IMR-90 (cell line): ENCODE measurements around the gene PEX11A. TPM values are rescaled to one million over a fixed set of nuclear protein-coding genes. Genes with fewer than 3 reads are reported as not detected.

Experiments used
- ATAC-seq: fragments of 200-7000 bp; cut with Tn5 transposase; 2 replicates; pipeline ENCODE4 v1.9.1; 2020; ENCODE audit warnings: low read depth, mild to moderate bottlenecking, moderate library complexity
- BruUV-seq: library from RNA; stranded (reverse); fragments of 400-500 nt; replicated peaks from 2 replicates; lab custom pipeline; 2021; lab: Mats Ljungman, UMichigan
- CTCF ChIA-PET: fragments of 300-600 bp; formaldehyde crosslinking; extraction: SDS; loops from one replicate; lab custom pipeline; 2021; ENCODE audit warnings: antibody characterized with exemption; lab: Yijun Ruan, JAX
- POLR2A ChIA-PET: fragments of 300-600 bp; sonication (Branson Sonifier 250); formaldehyde crosslinking; loops from one replicate; lab custom pipeline; 2022; ENCODE audit warnings: antibody characterized with exemption; ENCODE audit not compliant: unreplicated experiment; lab: Charles Lee
- DNase-seq: peaks from one replicate; pipeline ENCODE4 v3.0.0; 2013
- H2AFZ ChIP-seq: replicated peaks from 2 replicates; pipeline ENCODE3; 2013; ENCODE audit warnings: low read length, mild to moderate bottlenecking; ENCODE audit not compliant: poor library complexity
- H2AK5ac ChIP-seq: 2 replicates; pipeline ENCODE4 v1.6.1; 2013; ENCODE audit warnings: low read depth, low read length, inconsistent platforms
- H2AK9ac ChIP-seq: replicated peaks from 2 replicates; pipeline ENCODE3; 2013; ENCODE audit warnings: mild to moderate bottlenecking, low read depth, low read length, moderate library complexity; ENCODE audit not compliant: poor library complexity
- H2BK120ac ChIP-seq: 2 replicates; pipeline ENCODE4 v1.6.1; 2013; ENCODE audit warnings: low read depth, low read length, inconsistent platforms
- H2BK15ac ChIP-seq: 3 replicates; pipeline ENCODE4 v1.6.1; 2013; ENCODE audit warnings: low read depth, low read length, inconsistent platforms
- H2BK20ac ChIP-seq: 2 replicates; pipeline ENCODE4 v1.6.1; 2013; ENCODE audit warnings: low read depth, mild to moderate bottlenecking, inconsistent platforms, low read length, moderate library complexity
- H2BK5ac ChIP-seq: 2 replicates; pipeline ENCODE4 v1.6.1; 2013; ENCODE audit warnings: mild to moderate bottlenecking, low read depth, low read length, inconsistent platforms; ENCODE audit not compliant: poor library complexity, severe bottlenecking
- H3K14ac ChIP-seq: replicated peaks from 2 replicates; pipeline ENCODE4 v1.6.1; 2013; ENCODE audit warnings: low read depth, low read length, inconsistent platforms
- H3K18ac ChIP-seq: 2 replicates; pipeline ENCODE4 v1.6.1; 2013; ENCODE audit warnings: low read depth, low read length, control low read depth
- H3K23ac ChIP-seq: 2 replicates; pipeline ENCODE4 v1.6.1; 2013; ENCODE audit warnings: low read depth, low read length, inconsistent platforms
- H3K27ac ChIP-seq: 2 replicates; pipeline ENCODE4 v1.5.1; 2013; ENCODE audit warnings: mild to moderate bottlenecking, control low read depth, low read length; ENCODE audit not compliant: insufficient read depth
- H3K27me3 ChIP-seq: 2 replicates; pipeline ENCODE4 v1.6.1; 2013; ENCODE audit warnings: low read length; ENCODE audit not compliant: control insufficient read depth, insufficient read depth
- H3K36me3 ChIP-seq: 2 replicates; pipeline ENCODE4 v1.6.1; 2013; ENCODE audit warnings: low read length, mixed read lengths; ENCODE audit not compliant: control insufficient read depth, insufficient read depth
- H3K4ac ChIP-seq: 2 replicates; pipeline ENCODE4 v1.6.1; 2013; ENCODE audit warnings: low read depth, low read length, inconsistent platforms
- H3K4me1 ChIP-seq: 2 replicates; pipeline ENCODE4 v1.6.1; 2013; ENCODE audit warnings: low read length, mixed read lengths; ENCODE audit not compliant: control insufficient read depth, insufficient read depth
- H3K4me2 ChIP-seq: 2 replicates; pipeline ENCODE4 v1.6.1; 2013; ENCODE audit warnings: low read depth, mild to moderate bottlenecking, control low read depth, low read length, moderate library complexity
- H3K4me3 ChIP-seq: 2 replicates; pipeline ENCODE4 v1.5.1; 2013; ENCODE audit warnings: low read depth, mild to moderate bottlenecking, control low read depth, low read length, moderate library complexity; ENCODE audit not compliant: insufficient read depth
- H3K56ac ChIP-seq: 2 replicates; pipeline ENCODE4 v1.6.1; 2013; ENCODE audit warnings: low read length, inconsistent platforms; ENCODE audit not compliant: insufficient read depth; ENCODE audit errors: extremely low read depth
- H3K79me1 ChIP-seq, 2 experiments: 2 replicates each; pipeline ENCODE4 v1.6.1; 2013; ENCODE audit warnings: low read length in 2 of 2, inconsistent platforms in 1 of 2, low read depth in 1 of 2
- H3K9ac ChIP-seq: 2 replicates; pipeline ENCODE4 v1.6.1; 2013; ENCODE audit warnings: low read depth, low read length, control low read depth
- H3K9me1 ChIP-seq: 2 replicates; pipeline ENCODE4 v1.6.1; 2013; ENCODE audit warnings: low read length, inconsistent platforms; ENCODE audit not compliant: insufficient read depth
- H3K9me3 ChIP-seq: 2 replicates; pipeline ENCODE4 v1.6.1; 2013; ENCODE audit warnings: low read length; ENCODE audit not compliant: control insufficient read depth, insufficient read depth
- H4K20me1 ChIP-seq: 2 replicates; pipeline ENCODE4 v1.6.1; 2013; ENCODE audit warnings: low read length, inconsistent platforms; ENCODE audit not compliant: insufficient read depth
- H4K5ac ChIP-seq: 2 replicates; pipeline ENCODE4 v1.6.1; 2013; ENCODE audit warnings: mild to moderate bottlenecking, low read depth, low read length, control low read depth
- H4K8ac ChIP-seq, 2 experiments: 2 replicates each; pipeline ENCODE4 v1.6.1; 2013; ENCODE audit warnings: low read depth in 2 of 2, low read length in 2 of 2, control low read depth in 1 of 2, inconsistent platforms in 1 of 2
- H4K91ac ChIP-seq: 2 replicates; pipeline ENCODE4 v1.6.1; 2013; ENCODE audit warnings: low read depth, low read length, inconsistent platforms; ENCODE audit not compliant: insufficient read depth
- BHLHE40 ChIP-seq: fragments of 150-350 bp; IDR thresholded peaks from 2 replicates; pipeline ENCODE4 v1.6.1; 2016; ENCODE audit warnings: mild to moderate bottlenecking, low read depth, low read length
- CEBPB ChIP-seq: IDR thresholded peaks from 2 replicates; pipeline ENCODE4 v1.6.1; 2012; ENCODE audit warnings: low read depth, low read length, improper control_type of control experiment
- CHD1 ChIP-seq: IDR thresholded peaks from 2 replicates; pipeline ENCODE4 v1.6.1; 2012; ENCODE audit warnings: low read depth, low read length, improper control_type of control experiment
- CTCF ChIP-seq: conservative IDR thresholded peaks from 2 replicates; pipeline ENCODE4 v1.5.1; 2012; ENCODE audit warnings: mild to moderate bottlenecking, low read depth, low read length, improper control_type of control experiment
- FOS ChIP-seq: fragments of 150-350 bp; IDR thresholded peaks from 2 replicates; pipeline ENCODE4 v1.6.1; 2016; ENCODE audit warnings: low read depth, low read length
- MAZ ChIP-seq: IDR thresholded peaks from 2 replicates; pipeline ENCODE4 v1.6.1; 2012; ENCODE audit warnings: low read depth, mild to moderate bottlenecking, low read length, improper control_type of control experiment, moderate library complexity, borderline replicate concordance
- MXI1 ChIP-seq: IDR thresholded peaks from 2 replicates; pipeline ENCODE4 v1.6.1; 2012; ENCODE audit warnings: low read depth, mild to moderate bottlenecking, low read length, moderate library complexity, borderline replicate concordance
- NFE2L2 ChIP-seq: fragments of 150-350 bp; IDR thresholded peaks from 2 replicates; pipeline ENCODE4 v1.6.1; 2016; ENCODE audit warnings: low read depth, mild to moderate bottlenecking, low read length
- POLR2A ChIP-seq: IDR thresholded peaks from 2 replicates; pipeline ENCODE4 v1.6.1; 2012; ENCODE audit warnings: mild to moderate bottlenecking, low read depth, low read length
- RAD21 ChIP-seq: IDR thresholded peaks from 2 replicates; pipeline ENCODE4 v1.6.1; 2012; ENCODE audit warnings: low read length, improper control_type of control experiment
- RCOR1 ChIP-seq: IDR thresholded peaks from 2 replicates; pipeline ENCODE4 v1.6.1; 2012; ENCODE audit warnings: mild to moderate bottlenecking, low read length, improper control_type of control experiment; ENCODE audit not compliant: insufficient replicate concordance
- RFX5 ChIP-seq: IDR thresholded peaks from 2 replicates; pipeline ENCODE4 v1.8.0; 2012; ENCODE audit warnings: low read depth, mild to moderate bottlenecking, low read length, moderate library complexity
- SMC3 ChIP-seq: fragments of 150-350 bp; IDR thresholded peaks from 2 replicates; pipeline ENCODE4 v1.6.1; 2016; ENCODE audit warnings: low read depth, mild to moderate bottlenecking, antibody characterized with exemption, low read length, moderate library complexity
- WGBS, 2 experiments: methylation state at CpG; one replicate each; pipeline versions ENCODE4 v1.1.5 to v1.1.7; 2013; ENCODE audit warnings: missing lambda C conversion rate in 2 of 2; ENCODE audit not compliant: insufficient read length in 1 of 2; ENCODE audit errors: extremely low coverage in 2 of 2; 5-methylcytosine and 5-hydroxymethylcytosine counted together
- dilution Hi-C: fragments of 300-500 bp; cut with HindIII; formaldehyde crosslinking; loops from one replicate; pipeline ENCODE4 v1.14.3; 2018; ENCODE audit warnings: low sequenced_read_pairs; ENCODE audit not compliant: unreplicated experiment
- in situ Hi-C: fragments of 300-500 bp; cut with MboI; formaldehyde crosslinking; loops from 3 replicates; pipeline ENCODE4 v1.14.3; 2019; ENCODE audit warnings: low sequenced_read_pairs, inconsistent platforms, mixed read lengths
- intact Hi-C: fragments of 100-400 bp; cut with micrococcal nuclease; formaldehyde crosslinking; loops from 2 replicates; pipeline ENCODE4 v1.10.0; 2022
- polyA plus RNA-seq, 3 experiments: library from polyadenylated mRNA; depleted of rRNA; stranded (reverse); fragments of >200 nt; gene quantifications; 2 replicates each; pipeline ENCODE4 v1.2.3, GENCODE V29; 2012; ENCODE audit warnings: low replicate concordance in 1 of 3
- total RNA-seq: library from RNA; depleted of rRNA; stranded (reverse); fragments of >200 nt; gene quantifications from 2 replicates; pipeline ENCODE4 v1.2.3, GENCODE V29; 2012
- TF ChIP-seq, protein P1 (sequence below): fragments of 150-350 bp; IDR thresholded peaks from 2 replicates; pipeline ENCODE4 v1.6.1; 2016; ENCODE audit warnings: low read depth, mild to moderate bottlenecking, low read length, moderate library complexity, borderline replicate concordance
- TF ChIP-seq, protein P2 (sequence below): fragments of 150-350 bp; IDR thresholded peaks from 2 replicates; pipeline ENCODE4 v1.6.1; 2017; ENCODE audit warnings: mild to moderate bottlenecking, antibody characterized with exemption, low read length, low read depth

PEX11A gene
- total and polyA plus RNA-seq, 2 of the 4 experiments (the other 2 are of a cell fraction) = 4.2 to 10.2 TPM

GRCh38 chr15:89647191-89647851, 43.2 kb downstream of the PEX11A start:
- Histone ChIP-seq H2BK20ac (no peak overlapping the region), H3K36me3 (peaks cover 26% of the 10 kb centered on the region), H3K4me3 (no peak overlapping the region), H2AK5ac (no peak overlapping the region; the same call in 1 of the 2 replicates), H2BK15ac (no peak overlapping the region), H2AK9ac (peak overlapping the region; percentile 76), H3K18ac (no peak overlapping the region), H2BK5ac (no peak overlapping the region), H2BK120ac (no peak overlapping the region), H2AFZ (peak overlapping the region; percentile 88), H3K4me2 (no peak overlapping the region), H3K14ac (no peak overlapping the region), H3K56ac (no peak overlapping the region), H3K27me3 (no peaks in the 10 kb centered on the region), H4K91ac (no peak overlapping the region), H3K79me1 (peaks cover 5 to 23% of the 10 kb centered on the region in 2 experiments; a peak in 3 of 4 replicates), H3K27ac (no peak overlapping the region), H4K8ac (no peak overlapping the region), H3K9me3 (no peaks in the 10 kb centered on the region), H3K9me1 (peaks cover 3% of the 10 kb centered on the region; the same call in 1 of the 2 replicates), H3K4ac (no peak overlapping the region), H3K23ac (no peak overlapping the region), H3K9ac (no peak overlapping the region), H4K5ac (no peak overlapping the region), H4K20me1 (0 out of 2 replicates have a peak, but pooled peaks cover 6% of the 10 kb centered on the region), H3K4me1 (peaks cover 2% of the 10 kb centered on the region; the same call in 1 of the 2 replicates)
- BruUV-seq = no TSS peak
- intact Hi-C loops (no loop called here), dilution Hi-C loops (no loop called here), in situ Hi-C loops (no loop called here)
- WGBS, 2 experiments = 52% methylated on average over 16 of the region's 25 CpGs; no CpG with 5 or more reads in 1 of the 2 experiments
- ATAC-seq (peak; percentile 88), DNase-seq (peak; percentile 38)
- ChIA-PET CTCF (interaction anchor here (0.9 to 1.1 kb wide), 2 partner anchors 78 to 102 kb away, joined by 3 to 4 read pairs; no protein-coding TSS in a partner anchor), POLR2A (no interaction called here)
- TF ChIP-seq CTCF (peak; percentile 75), POLR2A (no peak), RAD21 (peak; percentile 63), SMC3 (peak; percentile 72), CEBPB (no peak), BHLHE40 (no peak), MXI1 (no peak), CHD1 (no peak), RFX5 (no peak), NFE2L2 (no peak), FOS (no peak), RCOR1 (no peak), MAZ (peak; percentile 36; the same call in 1 of the 2 replicates)
- TF ChIP-seq, protein P1, sequence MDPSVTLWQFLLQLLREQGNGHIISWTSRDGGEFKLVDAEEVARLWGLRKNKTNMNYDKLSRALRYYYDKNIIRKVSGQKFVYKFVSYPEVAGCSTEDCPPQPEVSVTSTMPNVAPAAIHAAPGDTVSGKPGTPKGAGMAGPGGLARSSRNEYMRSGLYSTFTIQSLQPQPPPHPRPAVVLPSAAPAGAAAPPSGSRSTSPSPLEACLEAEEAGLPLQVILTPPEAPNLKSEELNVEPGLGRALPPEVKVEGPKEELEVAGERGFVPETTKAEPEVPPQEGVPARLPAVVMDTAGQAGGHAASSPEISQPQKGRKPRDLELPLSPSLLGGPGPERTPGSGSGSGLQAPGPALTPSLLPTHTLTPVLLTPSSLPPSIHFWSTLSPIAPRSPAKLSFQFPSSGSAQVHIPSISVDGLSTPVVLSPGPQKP = no peak
- TF ChIP-seq, protein P2, sequence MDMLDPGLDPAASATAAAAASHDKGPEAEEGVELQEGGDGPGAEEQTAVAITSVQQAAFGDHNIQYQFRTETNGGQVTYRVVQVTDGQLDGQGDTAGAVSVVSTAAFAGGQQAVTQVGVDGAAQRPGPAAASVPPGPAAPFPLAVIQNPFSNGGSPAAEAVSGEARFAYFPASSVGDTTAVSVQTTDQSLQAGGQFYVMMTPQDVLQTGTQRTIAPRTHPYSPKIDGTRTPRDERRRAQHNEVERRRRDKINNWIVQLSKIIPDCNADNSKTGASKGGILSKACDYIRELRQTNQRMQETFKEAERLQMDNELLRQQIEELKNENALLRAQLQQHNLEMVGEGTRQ = no peak
